Muscle of leg (tissue), 11 donors: ENCODE data around the gene FOXP3. TPM values are rescaled to one million over a fixed set of nuclear protein-coding genes. Genes with fewer than 3 reads are reported as not detected.

Experiments used
- DNase-seq: peaks from one replicate; pipeline ENCODE4 v3.0.0; 2013
- H3K27ac ChIP-seq: one replicate; pipeline ENCODE4 v1.5.1; 2013; ENCODE audit warnings: mild to moderate bottlenecking, low read length, control low read depth
- H3K27me3 ChIP-seq: one replicate; pipeline ENCODE4 v1.6.1; 2013; ENCODE audit warnings: low read length; ENCODE audit not compliant: control insufficient read depth, insufficient read depth
- H3K36me3 ChIP-seq: one replicate; pipeline ENCODE4 v1.6.1; 2013; ENCODE audit warnings: low read length; ENCODE audit not compliant: control insufficient read depth, insufficient read depth
- H3K4me1 ChIP-seq: one replicate; pipeline ENCODE4 v1.6.1; 2013; ENCODE audit warnings: low read length; ENCODE audit not compliant: control insufficient read depth, insufficient read depth
- H3K4me3 ChIP-seq: one replicate; pipeline ENCODE4 v1.5.1; 2013; ENCODE audit warnings: low read length, control low read depth
- H3K9me3 ChIP-seq: replicated peaks from 2 replicates; pipeline ENCODE4 v1.6.1; 2013; ENCODE audit warnings: low read depth, low read length; ENCODE audit not compliant: control insufficient read depth
- WGBS: methylation state at CpG from one replicate; pipeline ENCODE4 v1.1.5; 2013; ENCODE audit warnings: missing lambda C conversion rate; ENCODE audit not compliant: insufficient coverage; 5-methylcytosine and 5-hydroxymethylcytosine counted together
- polyA plus RNA-seq, 8 donors: library from polyadenylated mRNA; unstranded; fragments of 120-200 nt; gene quantifications; one replicate each; pipeline versions ENCODE4 v1.2.1 to v1.2.3, GENCODE V29; 2013; ENCODE audit warnings: inconsistent platforms in 1 of 8, low replicate concordance in 1 of 8; ENCODE audit not compliant: insufficient read length in 8 of 8, insufficient read depth in 1 of 8
- total RNA-seq: library from RNA; stranded (reverse); fragments of 120-200 nt; gene quantifications from one replicate; pipeline ENCODE4 v1.2.4, GENCODE V29; 2013

The FOXP3 gene
- total and polyA plus RNA-seq, 9 donors, result 0.04 to 0.68 (median 0.49) TPM

DNA sequence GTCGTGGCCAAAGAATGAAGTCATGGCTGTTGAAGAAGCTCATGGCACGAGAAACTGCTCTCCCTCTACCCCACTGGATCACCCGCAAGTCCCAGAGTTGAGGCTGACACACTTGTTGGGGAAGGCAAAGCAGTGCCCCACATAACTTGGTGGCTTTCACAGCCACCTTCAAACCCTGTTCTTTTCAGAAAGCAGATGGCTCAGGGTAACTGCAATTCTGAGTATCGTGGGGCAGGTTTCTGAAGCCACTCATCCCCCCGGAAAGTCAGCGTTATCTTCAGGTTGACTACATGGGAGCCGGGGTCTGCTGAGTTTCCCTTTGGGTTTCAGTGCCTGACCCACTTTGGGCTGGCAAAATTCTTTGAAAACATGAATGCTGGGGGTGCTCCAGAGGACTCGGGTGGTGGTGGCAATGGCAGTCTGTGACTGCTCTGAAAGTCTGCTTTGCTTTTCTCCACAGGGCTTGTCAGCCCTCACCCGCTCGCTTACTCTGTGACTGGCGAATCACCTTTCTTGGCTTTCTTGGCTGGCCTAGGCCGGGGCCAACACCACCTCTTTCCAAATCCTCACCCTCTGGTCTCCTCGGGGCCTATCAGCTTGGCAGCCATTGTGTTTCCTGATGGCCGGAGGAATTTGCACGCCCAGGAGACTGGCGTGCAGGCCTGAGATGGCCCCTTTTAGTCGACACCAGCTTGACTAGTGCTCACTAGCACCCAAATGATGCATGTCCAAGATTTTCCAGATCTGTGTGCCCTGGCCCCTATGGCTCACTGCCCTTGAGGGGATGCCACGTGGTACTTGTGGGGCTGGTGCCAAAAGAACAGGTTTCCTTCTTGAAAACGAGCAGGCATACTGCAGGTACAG lies 12.4 kb upstream of the FOXP3 start:
- H3K4me1 ChIP-seq, result peaks cover 5% of the 10 kb centered on the region
- no peaks in the 10 kb centered on the region for H3K36me3 ChIP-seq
- H3K27ac ChIP-seq, result no peak overlapping the region
- DNase-seq, result no peak
- no peaks in the 10 kb centered on the region for H3K9me3 ChIP-seq
- no peak overlapping the region for H3K4me3 ChIP-seq
- peaks cover 2% of the 10 kb centered on the region for H3K27me3 ChIP-seq
- WGBS, result 74% methylated on average over 16 of the region's 19 CpGs

DNA sequence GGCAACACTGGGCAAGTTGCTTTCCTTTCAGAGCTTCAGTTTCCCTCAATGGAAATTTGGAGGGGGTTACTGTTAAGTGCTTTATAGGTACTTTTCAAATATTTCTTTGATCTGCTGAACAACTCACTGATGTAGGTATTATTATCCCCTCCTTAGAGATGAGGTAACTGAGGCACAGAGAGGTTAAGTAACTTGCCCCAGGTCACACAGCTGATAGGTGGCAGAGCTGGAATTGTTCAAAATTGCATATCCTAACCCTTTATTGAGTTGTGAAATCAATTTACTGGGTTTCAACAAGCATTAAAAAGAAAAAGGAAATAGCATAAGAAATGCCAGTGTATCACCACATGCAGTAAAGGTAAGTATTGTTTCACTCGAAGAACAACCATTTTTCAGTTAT lies 11.7 kb upstream of the FOXP3 start:
- H3K9me3 ChIP-seq, result no peaks in the 10 kb centered on the region
- no CpG with 5 or more reads among the region's 1 CpG for WGBS
- H3K4me3 ChIP-seq, result no peak overlapping the region
- no peaks in the 10 kb centered on the region for H3K36me3 ChIP-seq
- H3K27me3 ChIP-seq, result peaks cover 2% of the 10 kb centered on the region
- DNase-seq, result no peak
- peaks cover 11% of the 10 kb centered on the region for H3K4me1 ChIP-seq
- no peak overlapping the region for H3K27ac ChIP-seq

DNA sequence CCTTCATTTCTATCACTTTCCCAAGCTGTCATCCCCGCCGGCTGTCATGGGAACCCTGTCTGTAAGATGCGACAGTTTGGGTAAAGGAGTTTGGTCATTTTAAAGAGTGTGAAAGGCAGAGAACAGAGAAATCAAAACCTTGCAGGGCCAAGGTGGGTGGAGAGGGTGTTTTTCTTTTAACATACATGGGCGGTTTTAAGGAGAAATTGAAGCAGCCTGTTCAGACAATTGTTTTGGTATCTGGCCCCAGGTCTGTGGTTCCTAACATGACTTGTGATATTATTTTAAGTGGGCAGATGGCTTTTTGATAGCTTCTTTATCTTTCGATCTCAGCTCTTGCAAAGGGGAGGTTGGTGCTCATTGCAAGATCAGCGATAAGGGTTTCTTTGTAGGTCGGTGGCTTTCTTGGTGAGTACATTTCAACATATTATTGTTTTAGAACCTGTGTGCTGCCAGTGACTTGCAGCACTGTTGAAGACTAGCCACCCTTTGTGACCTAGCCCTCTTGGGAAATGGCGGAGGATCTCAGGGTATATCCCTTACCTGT lies 8.7 kb upstream of the FOXP3 start:
- WGBS, result 72% methylated on average over 2 of the region's 8 CpGs
- no peak overlapping the region for H3K27ac ChIP-seq

DNA sequence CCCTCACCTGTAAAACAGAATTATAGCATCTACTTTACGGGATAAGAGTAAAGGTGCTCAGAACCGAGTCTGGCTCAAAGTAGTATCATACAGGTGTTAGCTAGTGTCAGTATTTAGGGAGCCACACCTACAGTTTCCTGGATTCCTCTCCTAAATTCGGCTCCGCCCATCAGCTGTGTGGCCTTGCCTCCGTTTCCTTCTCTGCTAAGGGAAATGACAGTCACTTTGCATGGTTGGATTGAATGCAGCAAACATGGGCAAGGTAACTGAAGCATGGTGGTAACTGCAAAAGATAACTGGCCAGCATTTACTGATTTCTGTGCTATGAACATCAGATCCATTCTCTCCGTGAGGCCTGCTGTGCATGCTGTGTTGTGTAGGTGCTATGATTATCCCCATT lies 7.9 kb upstream of the FOXP3 start:
- DNase-seq, result no peak
- whole genome bisulfite sequencing, result 20% methylated on average over 1 of the region's 6 CpGs
- H3K27me3 ChIP-seq, result peaks cover 2% of the 10 kb centered on the region
- no peaks in the 10 kb centered on the region for H3K36me3 ChIP-seq
- H3K4me1 ChIP-seq, result peaks cover 19% of the 10 kb centered on the region
- no peaks in the 10 kb centered on the region for H3K9me3 ChIP-seq
- no peak overlapping the region for H3K27ac ChIP-seq
- no peak overlapping the region for H3K4me3 ChIP-seq

More for the DNA sequence above, 8.7 kb upstream of the FOXP3 start:
- DNase-seq, result no peak
- H3K36me3 ChIP-seq, result no peaks in the 10 kb centered on the region
- no peaks in the 10 kb centered on the region for H3K9me3 ChIP-seq
- no peak overlapping the region for H3K4me3 ChIP-seq
- H3K4me1 ChIP-seq, result peaks cover 19% of the 10 kb centered on the region
- H3K27me3 ChIP-seq, result peaks cover 2% of the 10 kb centered on the region

DNA sequence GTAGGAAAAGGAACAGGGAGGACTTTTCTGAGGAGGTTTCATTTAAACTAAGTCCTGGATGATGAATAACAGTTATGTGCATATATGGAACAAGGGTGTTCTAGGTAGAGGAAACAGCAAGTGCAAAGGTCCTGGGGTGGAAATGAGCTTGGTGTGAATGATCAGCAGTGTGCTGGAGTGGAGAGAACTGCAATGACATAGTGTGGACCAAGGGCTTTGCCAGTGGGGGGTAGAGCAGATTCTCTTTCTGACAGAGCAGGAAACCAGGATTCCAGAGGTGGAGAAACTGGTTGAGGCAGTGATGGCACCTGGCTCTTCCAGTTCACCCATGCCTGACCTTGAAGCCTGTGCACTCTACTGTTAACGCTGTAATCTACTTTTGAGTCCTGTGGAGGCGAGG lies 6.8 kb upstream of the FOXP3 start:
- whole genome bisulfite sequencing, result 75% methylated on average over 2 of the region's 2 CpGs
- peaks cover 19% of the 10 kb centered on the region for H3K4me1 ChIP-seq
- H3K27me3 ChIP-seq, result peaks cover 2% of the 10 kb centered on the region
- DNase-seq, result no peak
- H3K36me3 ChIP-seq, result no peaks in the 10 kb centered on the region
- no peaks in the 10 kb centered on the region for H3K9me3 ChIP-seq
- no peak overlapping the region for H3K4me3 ChIP-seq
- H3K27ac ChIP-seq, result no peak overlapping the region

DNA sequence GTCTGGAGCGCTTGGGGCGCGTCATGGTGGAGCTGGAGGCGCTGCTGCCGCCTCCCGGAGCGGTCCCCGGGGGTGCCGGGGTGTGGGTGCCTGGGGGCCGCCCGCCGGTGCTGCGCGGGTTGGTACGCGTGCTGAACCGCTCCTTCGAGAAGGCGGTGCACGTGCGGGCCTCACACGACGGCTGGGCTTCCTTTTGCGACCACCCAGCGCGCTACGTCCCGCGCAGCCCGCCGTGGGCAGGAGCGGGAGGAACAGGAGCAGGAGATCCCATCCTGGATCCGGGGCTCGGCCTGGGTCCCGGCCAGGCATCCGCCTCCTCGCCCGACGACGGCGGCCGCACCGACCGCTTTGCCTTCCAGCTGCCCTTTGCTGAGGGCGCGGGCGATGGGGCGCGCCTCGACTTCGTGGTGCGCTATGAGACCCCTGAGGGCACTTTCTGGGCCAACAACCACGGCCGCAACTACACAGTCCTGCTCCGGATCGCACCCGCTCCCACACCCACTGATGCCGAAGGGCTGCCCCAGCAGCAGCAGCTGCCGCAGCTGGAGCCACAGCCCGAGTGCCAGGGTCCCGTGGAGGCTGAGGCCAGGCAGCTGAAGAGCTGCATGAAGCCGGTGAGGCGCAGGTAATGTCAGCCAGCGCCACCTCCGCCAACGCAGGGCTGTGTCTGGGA lies 5.9 kb upstream of the FOXP3 start:
- no peak for DNase-seq
- H3K9me3 ChIP-seq, result no peaks in the 10 kb centered on the region
- H3K27ac ChIP-seq, result peak overlapping the region; percentile 97
- no peaks in the 10 kb centered on the region for H3K36me3 ChIP-seq
- H3K4me1 ChIP-seq, result peaks cover 19% of the 10 kb centered on the region
- H3K27me3 ChIP-seq, result peaks cover 2% of the 10 kb centered on the region
- H3K4me3 ChIP-seq, result peak overlapping the region; percentile 64
- WGBS, result 63% methylated on average over 66 of the region's 66 CpGs

DNA sequence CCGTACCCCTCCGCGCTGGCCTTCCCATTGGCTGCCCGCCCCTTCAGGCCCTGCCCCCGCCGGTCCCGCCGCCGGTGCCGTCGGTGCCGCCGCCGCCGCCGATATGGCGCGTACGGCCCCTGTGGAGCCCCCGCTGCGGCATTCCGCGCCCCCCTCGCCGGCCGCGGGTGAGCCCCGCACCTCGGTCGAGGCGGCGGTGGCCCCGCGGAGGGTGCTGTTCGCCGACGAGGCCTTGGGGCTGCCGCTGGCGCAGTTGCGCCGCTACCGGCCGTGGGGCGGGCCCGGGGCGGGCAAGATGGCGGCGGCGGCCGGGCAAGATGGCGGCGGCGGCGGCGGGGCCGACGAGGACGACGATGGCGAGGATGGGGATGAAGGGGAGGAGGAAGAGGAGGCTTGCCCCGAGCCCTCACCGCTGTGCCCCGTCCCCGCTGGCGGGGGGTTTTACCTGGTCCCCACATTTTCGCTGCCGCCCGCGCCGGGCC lies 5.3 kb upstream of the FOXP3 start, which contains the start of gene PPP1R3F:
TSS of gene PPP1R3F (plus strand) at position 27 of the 482 bp plus-strand sequence. CDS start at position 104, 77 bp downstream.
- Histone ChIP-seq H3K27ac (peak within 1 kb of the TSS; percentile 97), H3K4me1 (peaks cover 19% of the 10 kb centered on the region), H3K9me3 (no peaks in the 10 kb centered on the region), H3K4me3 (peak within 1 kb of the TSS; percentile 64), H3K36me3 (no peaks in the 10 kb centered on the region), H3K27me3 (peaks cover 2% of the 10 kb centered on the region)
- no peak for DNase-seq
- WGBS, result 40% methylated on average over 70 of the region's 70 CpGs

DNA sequence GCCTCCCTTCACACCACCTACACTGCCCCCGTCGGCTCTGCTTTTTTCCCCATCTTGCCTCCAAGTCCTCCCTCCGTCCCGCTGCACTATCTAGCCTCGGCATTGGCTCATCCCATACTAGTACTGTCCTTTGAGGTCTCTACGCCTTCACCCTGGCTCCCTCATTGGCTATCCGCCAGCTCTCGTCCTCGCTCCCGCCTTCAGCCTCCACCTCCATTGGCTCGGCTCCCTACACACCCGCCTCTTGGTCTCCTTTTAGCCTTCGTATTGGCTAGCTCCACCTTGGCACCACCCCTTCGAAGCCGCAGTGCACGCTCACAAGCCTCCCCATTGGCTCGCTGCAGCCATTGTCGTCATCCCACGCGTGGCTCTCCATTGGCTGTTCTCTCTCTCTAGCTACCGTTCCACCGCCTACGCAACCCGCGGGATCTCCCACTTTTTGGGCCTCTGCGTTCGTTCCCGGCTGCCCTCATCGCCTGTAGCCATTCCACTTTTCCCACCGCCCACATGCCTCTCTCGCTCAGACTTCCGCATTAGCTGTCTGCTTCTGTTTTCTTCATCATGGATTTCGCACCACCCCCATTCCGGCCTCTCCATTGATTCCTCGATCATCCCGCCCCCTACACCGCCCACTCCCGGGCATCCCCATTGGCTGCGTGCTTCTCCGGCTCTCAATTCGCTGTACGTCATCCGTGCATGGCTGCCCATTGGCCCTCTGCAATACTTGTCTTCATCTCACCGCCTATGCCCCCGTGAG lies 4.7 kb upstream of the FOXP3 start:
- peak overlapping the region; percentile 97 for H3K27ac ChIP-seq
- no peaks in the 10 kb centered on the region for H3K9me3 ChIP-seq
- WGBS, result 41% methylated on average over 45 of the region's 45 CpGs
- H3K36me3 ChIP-seq, result no peaks in the 10 kb centered on the region
- peaks cover 19% of the 10 kb centered on the region for H3K4me1 ChIP-seq
- DNase-seq, result peak; percentile 99
- no peaks in the 10 kb centered on the region for H3K27me3 ChIP-seq
- H3K4me3 ChIP-seq, result peak overlapping the region; percentile 53

DNA sequence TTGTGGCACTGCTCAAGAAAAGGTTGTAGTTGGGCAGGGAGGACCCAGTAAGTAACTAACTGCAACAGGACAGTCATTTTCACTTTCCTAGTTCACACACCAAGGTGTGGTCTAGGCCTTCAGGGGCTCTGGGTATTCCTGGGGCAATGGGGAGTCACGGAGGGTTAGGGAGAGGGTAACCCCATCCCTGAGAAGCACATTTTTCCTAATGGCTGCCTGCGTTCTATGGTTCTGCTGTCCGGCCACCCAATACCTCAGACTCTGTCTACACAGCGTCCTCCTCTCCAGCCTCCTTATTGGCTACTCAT lies 4.1 kb upstream of the FOXP3 start:
- Histone ChIP-seq H3K27ac (peak overlapping the region; percentile 97), H3K4me1 (peaks cover 19% of the 10 kb centered on the region), H3K4me3 (peak overlapping the region; percentile 53), H3K9me3 (no peaks in the 10 kb centered on the region), H3K36me3 (no peaks in the 10 kb centered on the region), H3K27me3 (no peaks in the 10 kb centered on the region)
- 49% methylated on average over 3 of the region's 4 CpGs for WGBS
- no peak for DNase-seq
